ENCODE measurements around the gene DHRS3.
"Not testable (repeated sequence)": the region's sequence is repeated elsewhere in the genome, so short reads cannot be mapped to it uniquely, and the experiment has no call there.

Gene DHRS3

GRCh38 chr1:12525311-12526181, 92.5 kb downstream of the DHRS3 start:
- H3K4me3 ChIP-seq (ENCODE audit: low read depth, low read length): no peak overlapping the region
- DNase-seq (ENCODE audit: low read depth): no peak
- no peak for TF ChIP-seq CTCF (IDR thresholded peaks at IDR 0.05; ENCODE audit: control insufficient read depth, extremely low read depth, insufficient read depth)

- TF ChIP-seq CTCF (IDR thresholded peaks at IDR 0.05; ENCODE audit: control insufficient read depth, extremely low read depth, insufficient read depth): no peak
- H3K4me3 ChIP-seq (ENCODE audit: low read depth, low read length): no peak overlapping the region
- DNase-seq (ENCODE audit: low read depth): no peak
Observed at GRCh38 chr1:12524266-12524665, 93.7 kb downstream of the DHRS3 start.

GRCh38 chr1:12522780-12523179, 95.2 kb downstream of the DHRS3 start:
- not testable (repeated sequence) for DNase-seq (ENCODE audit: low read depth); H3K4me3 ChIP-seq (ENCODE audit: low read depth, low read length)

- no peak for DNase-seq (ENCODE audit: low read depth)
- TF ChIP-seq CTCF (IDR thresholded peaks at IDR 0.05; ENCODE audit: control insufficient read depth, extremely low read depth, insufficient read depth): no peak
- no peak overlapping the region for H3K4me3 ChIP-seq (ENCODE audit: low read depth, low read length)
Observed at GRCh38 chr1:12521096-12521495, 96.9 kb downstream of the DHRS3 start.

GRCh38 chr1:12519693-12520364, 98.2 kb downstream of the DHRS3 start:
- TF ChIP-seq CTCF (IDR thresholded peaks at IDR 0.05; ENCODE audit: control insufficient read depth, extremely low read depth, insufficient read depth): no peak
- no peak for DNase-seq (ENCODE audit: low read depth)
- H3K4me3 ChIP-seq (ENCODE audit: low read depth, low read length): no peak overlapping the region

- DNase-seq (ENCODE audit: low read depth): no peak
- no peak overlapping the region for H3K4me3 ChIP-seq (ENCODE audit: low read depth, low read length)
- TF ChIP-seq CTCF (IDR thresholded peaks at IDR 0.05; ENCODE audit: control insufficient read depth, extremely low read depth, insufficient read depth): no peak
Observed at GRCh38 chr1:12518931-12519692, 98.9 kb downstream of the DHRS3 start.
